Ovary (tissue), 3 donors: Measurements from ENCODE around the gene ITSN1.

ENCODE experiments used
- EP300 ChIP-seq: sonication (generic); formaldehyde crosslinking; IDR thresholded peaks from one replicate; pipeline ENCODE4 v1.6.1; 2017; ENCODE audit warnings: antibody characterized with exemption
- TF ChIP-seq, protein P1 (sequence below), 3 donors: fragments of 450-650 bp in 2 of 3; fragments of 200-600 bp in 1 of 3; IDR thresholded peaks; one replicate each; pipeline versions ENCODE4 v1.5.1 to v1.8.0; 2016 to 2022; ENCODE audit warnings: antibody characterized with exemption in 3 of 3, mild to moderate bottlenecking in 1 of 3
- donor health status: DM: no; HTN: no; CAD: no.

DNA sequence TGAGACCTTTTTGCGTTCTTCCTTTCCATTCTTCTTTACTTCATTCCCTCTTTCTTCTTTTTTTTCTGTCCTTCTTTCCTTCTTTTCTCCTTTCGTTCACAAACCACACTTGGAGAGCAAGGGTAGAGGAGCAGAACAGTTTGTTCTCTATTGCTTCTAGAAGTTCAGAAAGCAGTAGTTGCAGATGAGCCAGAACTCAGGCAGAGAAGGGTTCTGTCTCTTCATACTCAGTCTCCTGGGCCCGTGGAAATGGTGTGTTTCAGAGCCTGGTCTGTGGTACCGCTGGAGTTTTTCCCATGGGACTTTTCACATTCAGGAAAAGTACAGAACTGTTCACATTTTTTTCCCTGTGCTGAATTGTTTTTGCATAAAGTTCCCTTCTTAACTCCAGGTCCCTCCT, 186.3 kb downstream of the ITSN1 start:
- TF ChIP-seq EP300, result no peak
- TF ChIP-seq, protein P1, sequence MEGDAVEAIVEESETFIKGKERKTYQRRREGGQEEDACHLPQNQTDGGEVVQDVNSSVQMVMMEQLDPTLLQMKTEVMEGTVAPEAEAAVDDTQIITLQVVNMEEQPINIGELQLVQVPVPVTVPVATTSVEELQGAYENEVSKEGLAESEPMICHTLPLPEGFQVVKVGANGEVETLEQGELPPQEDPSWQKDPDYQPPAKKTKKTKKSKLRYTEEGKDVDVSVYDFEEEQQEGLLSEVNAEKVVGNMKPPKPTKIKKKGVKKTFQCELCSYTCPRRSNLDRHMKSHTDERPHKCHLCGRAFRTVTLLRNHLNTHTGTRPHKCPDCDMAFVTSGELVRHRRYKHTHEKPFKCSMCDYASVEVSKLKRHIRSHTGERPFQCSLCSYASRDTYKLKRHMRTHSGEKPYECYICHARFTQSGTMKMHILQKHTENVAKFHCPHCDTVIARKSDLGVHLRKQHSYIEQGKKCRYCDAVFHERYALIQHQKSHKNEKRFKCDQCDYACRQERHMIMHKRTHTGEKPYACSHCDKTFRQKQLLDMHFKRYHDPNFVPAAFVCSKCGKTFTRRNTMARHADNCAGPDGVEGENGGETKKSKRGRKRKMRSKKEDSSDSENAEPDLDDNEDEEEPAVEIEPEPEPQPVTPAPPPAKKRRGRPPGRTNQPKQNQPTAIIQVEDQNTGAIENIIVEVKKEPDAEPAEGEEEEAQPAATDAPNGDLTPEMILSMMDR (IDR thresholded peaks at IDR 0.05), result no peak
